Parathyroid adenoma (tissue), 2 donors: ENCODE data around the gene MARCHF9.

ENCODE experiments used
- H2AFZ ChIP-seq: fragments of 300-600 bp; sonication (generic); one replicate; pipeline ENCODE4 v1.7.0; 2017; ENCODE audit warnings: antibody characterized with exemption, mild to moderate bottlenecking
- H3K27ac ChIP-seq: fragments of 300-600 bp; sonication (generic); one replicate; pipeline ENCODE4 v1.7.0; 2017
- H3K27me3 ChIP-seq: fragments of 300-600 bp; sonication (generic); one replicate; pipeline ENCODE4 v1.7.0; 2017; ENCODE audit warnings: low read length; ENCODE audit not compliant: control insufficient read depth, insufficient read depth
- H3K36me3 ChIP-seq: fragments of 300-600 bp; sonication (generic); one replicate; pipeline ENCODE4 v1.7.0; 2017; ENCODE audit warnings: low read length; ENCODE audit not compliant: control insufficient read depth, insufficient read depth
- H3K4me1 ChIP-seq: fragments of 300-600 bp; sonication (generic); one replicate; pipeline ENCODE4 v1.7.0; 2017; ENCODE audit warnings: control low read depth
- H3K4me2 ChIP-seq: fragments of 300-600 bp; sonication (generic); one replicate; pipeline ENCODE4 v1.7.0; 2017; ENCODE audit warnings: low read length
- H3K4me3 ChIP-seq: fragments of 300-600 bp; sonication (generic); one replicate; pipeline ENCODE4 v1.7.0; 2017; ENCODE audit warnings: low read depth, low read length
- H3K79me2 ChIP-seq: fragments of 300-600 bp; sonication (generic); one replicate; pipeline ENCODE4 v1.7.0; 2017; ENCODE audit warnings: control low read depth
- H3K9ac ChIP-seq: fragments of 300-600 bp; sonication (generic); one replicate; pipeline ENCODE4 v1.7.0; 2017; ENCODE audit warnings: mild to moderate bottlenecking
- H3K9me3 ChIP-seq: fragments of 300-600 bp; sonication (generic); one replicate; pipeline ENCODE4 v1.7.0; 2017; ENCODE audit warnings: low read length; ENCODE audit not compliant: control insufficient read depth
- CTCF ChIP-seq: fragments of 300-600 bp; sonication (generic); IDR thresholded peaks from one replicate; pipeline ENCODE4 v1.7.0; 2017; ENCODE audit warnings: antibody characterized with exemption, mild to moderate bottlenecking
- donor health status: primary hyperparathyroidism.

The MARCHF9 gene

GRCh38 chr12:57759360-57759980 lies 4.6 kb downstream of the MARCHF9 start:
- Histone ChIP-seq H3K9me3 (no peaks in the 10 kb centered on the region), H3K36me3 (no peaks in the 10 kb centered on the region), H3K4me1 (no peaks in the 10 kb centered on the region), H3K4me2 (no peak overlapping the region), H2AFZ (no peak overlapping the region), H3K79me2 (peaks cover 5% of the 10 kb centered on the region), H3K27me3 (no peaks in the 10 kb centered on the region), H3K9ac (no peak overlapping the region), H3K27ac (no peak overlapping the region), H3K4me3 (no peak overlapping the region)
- TF ChIP-seq CTCF, result peak; percentile 29

- Histone ChIP-seq H3K36me3 (no peaks in the 10 kb centered on the region), H3K27me3 (no peaks in the 10 kb centered on the region), H3K9ac (no peak overlapping the region), H3K9me3 (no peaks in the 10 kb centered on the region), H3K4me2 (no peak overlapping the region), H3K4me1 (peaks cover 7% of the 10 kb centered on the region), H3K4me3 (no peak overlapping the region), H3K79me2 (peaks cover 5% of the 10 kb centered on the region), H3K27ac (no peak overlapping the region), H2AFZ (no peak overlapping the region)
- TF ChIP-seq CTCF, result no peak
Observed at GRCh38 chr12:57760347-57760982, 5.6 kb downstream of the MARCHF9 start.

GRCh38 chr12:57761391-57761998 lies 6.6 kb downstream of the MARCHF9 start:
- no peak overlapping the region for H3K4me2 ChIP-seq
- no peak overlapping the region for H2AFZ ChIP-seq
- peaks cover 3% of the 10 kb centered on the region for H3K79me2 ChIP-seq
- H3K4me1 ChIP-seq, result peaks cover 9% of the 10 kb centered on the region
- H3K4me3 ChIP-seq, result no peak overlapping the region
- no peak overlapping the region for H3K27ac ChIP-seq
- no peaks in the 10 kb centered on the region for H3K27me3 ChIP-seq
- H3K9me3 ChIP-seq, result no peaks in the 10 kb centered on the region
- H3K36me3 ChIP-seq, result no peaks in the 10 kb centered on the region
- H3K9ac ChIP-seq, result no peak overlapping the region
- no peak for TF ChIP-seq CTCF

GRCh38 chr12:57762463-57762862 lies 7.6 kb downstream of the MARCHF9 start:
- Histone ChIP-seq H3K4me3 (no peak overlapping the region), H3K36me3 (no peaks in the 10 kb centered on the region), H3K9ac (no peak overlapping the region), H3K27me3 (no peaks in the 10 kb centered on the region), H2AFZ (no peak overlapping the region), H3K9me3 (no peaks in the 10 kb centered on the region), H3K27ac (no peak overlapping the region), H3K4me1 (peaks cover 9% of the 10 kb centered on the region), H3K4me2 (no peak overlapping the region), H3K79me2 (no peaks in the 10 kb centered on the region)
- no peak for TF ChIP-seq CTCF
